Measurements from ENCODE around the gene EPHA1.
"Not testable (repeated sequence)": the region's sequence is repeated elsewhere in the genome, so short reads cannot be mapped to it uniquely, and the experiment has no call there.

EPHA1 gene

DNA sequence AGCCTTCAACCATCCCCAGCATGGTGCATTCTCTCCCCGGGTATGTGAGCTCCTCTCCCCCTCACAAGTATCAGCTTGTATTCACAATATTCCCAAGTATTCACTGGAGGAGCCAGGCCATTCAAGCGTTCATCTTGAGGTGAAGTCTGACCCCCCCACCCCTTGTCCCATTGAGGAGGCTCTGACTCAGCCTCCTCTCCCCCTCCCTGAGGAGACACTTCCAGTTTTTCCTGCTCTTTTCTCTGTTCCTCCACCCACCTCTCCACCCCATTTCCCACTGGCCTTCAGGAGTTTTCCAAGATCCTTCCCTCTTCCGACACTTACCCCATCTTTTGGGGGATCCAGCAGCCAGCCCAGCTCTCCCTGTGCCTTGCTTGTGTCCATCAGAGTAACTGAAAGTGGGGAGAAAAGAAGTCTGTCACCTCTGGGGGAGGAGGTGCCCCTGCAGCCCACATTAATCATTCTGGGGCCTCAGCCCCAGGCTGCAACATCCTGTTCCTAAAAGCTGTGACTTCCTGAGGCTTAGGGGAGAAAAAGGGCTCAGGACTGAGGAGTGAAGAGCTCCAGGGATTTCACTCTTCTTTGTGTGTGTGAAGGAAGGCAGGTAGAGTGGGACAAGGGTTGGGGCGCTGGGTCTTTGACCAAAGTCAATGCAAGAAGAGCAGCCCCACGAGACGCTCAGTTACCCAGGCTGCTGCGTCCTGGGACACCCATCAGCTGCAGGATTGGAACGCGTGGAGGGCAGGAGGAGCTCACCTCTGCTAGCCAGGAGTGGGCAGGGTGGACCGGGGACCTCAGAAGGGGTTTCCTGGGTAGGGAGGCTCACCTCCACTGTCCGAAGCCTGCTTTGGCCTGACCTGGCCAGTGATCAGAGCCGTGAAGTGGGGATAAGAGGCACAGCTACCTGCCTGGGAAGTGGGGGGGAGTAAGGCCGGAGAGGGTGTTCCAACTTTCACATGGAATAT lies 1.1 kb downstream of the EPHA1 start:
- in situ Hi-C loops (cut with MboI; ENCODE audit: low pct_unique_long_range_greater_than_20kb, low sequenced_read_pairs) = no loop called here
- peak; percentile 61 for DNase-seq

GRCh38 chr7:143406002-143406357 lies 2.7 kb downstream of the EPHA1 start:
- DNase-seq = no peak
- in situ Hi-C loops (cut with MboI; ENCODE audit: low pct_unique_long_range_greater_than_20kb, low sequenced_read_pairs) = no loop called here

DNA sequence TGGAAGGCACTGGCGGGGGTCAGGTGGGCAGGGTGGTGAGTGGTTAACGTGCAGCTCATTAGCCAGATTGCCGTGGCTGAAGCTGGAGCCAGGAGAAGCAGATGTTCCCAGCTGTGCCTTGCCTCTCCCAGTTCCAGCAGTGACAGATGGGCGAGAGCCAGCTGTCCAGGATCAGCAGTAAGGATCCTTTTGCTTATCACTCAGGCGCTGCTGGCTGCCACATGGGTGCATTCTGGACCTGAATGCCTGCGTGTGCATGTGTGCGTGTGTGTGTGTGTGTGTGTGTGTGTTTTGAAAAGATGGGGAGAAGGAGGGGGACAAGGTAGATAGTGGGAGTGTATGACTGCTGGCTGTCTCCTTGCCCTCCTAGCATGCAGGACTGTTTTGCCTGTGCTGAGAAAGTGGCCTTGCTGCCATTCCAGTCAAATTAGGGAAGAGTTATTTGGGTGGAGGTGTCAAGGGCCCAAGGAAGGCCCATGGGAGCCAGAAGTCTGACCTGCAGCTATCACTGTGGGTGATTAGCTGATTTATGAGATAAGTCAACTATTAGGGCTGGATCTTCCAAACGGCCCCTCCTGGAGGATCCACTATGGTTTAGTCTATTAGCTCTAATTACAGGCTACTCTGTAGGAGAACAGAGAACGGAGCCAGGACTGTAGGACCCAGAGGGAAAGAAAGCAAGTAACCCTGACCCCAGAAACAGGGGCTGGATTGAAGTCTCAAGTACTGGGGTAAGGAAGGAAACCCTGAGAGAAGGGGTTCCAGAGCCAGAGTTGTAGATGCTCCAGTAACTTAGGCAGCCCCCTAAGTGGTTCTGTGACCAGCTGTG lies 3.3 kb downstream of the EPHA1 start:
- no peak for DNase-seq
- in situ Hi-C loops (cut with MboI; ENCODE audit: low pct_unique_long_range_greater_than_20kb, low sequenced_read_pairs) = no loop called here

DNA sequence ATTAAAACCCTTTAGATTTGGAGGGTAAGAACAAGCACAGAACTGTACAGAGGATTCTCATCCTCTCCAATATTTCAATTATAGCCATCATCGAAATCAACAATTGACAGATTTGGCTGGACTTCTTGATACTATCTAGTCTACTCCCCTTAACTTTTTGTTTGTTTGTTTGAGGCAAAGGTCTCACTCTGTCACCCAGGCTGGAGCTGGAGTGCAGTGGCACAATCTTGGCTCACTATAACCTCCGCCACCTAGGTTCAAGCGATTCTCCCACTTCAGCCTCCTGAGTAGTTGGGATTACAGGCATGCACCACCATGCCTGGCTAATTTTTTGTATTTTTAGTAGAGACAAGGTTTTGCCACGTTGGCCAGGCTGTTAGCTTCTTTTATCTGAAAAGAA lies 6.4 kb downstream of the EPHA1 start:
- DNase-seq; in situ Hi-C loops (cut with MboI; ENCODE audit: low pct_unique_long_range_greater_than_20kb, low sequenced_read_pairs): not testable (repeated sequence)

GRCh38 chr7:143401265-143401664 lies 7.4 kb downstream of the EPHA1 start:
- in situ Hi-C loops (cut with MboI; ENCODE audit: low pct_unique_long_range_greater_than_20kb, low sequenced_read_pairs) = no loop called here
- no peak for DNase-seq

DNA sequence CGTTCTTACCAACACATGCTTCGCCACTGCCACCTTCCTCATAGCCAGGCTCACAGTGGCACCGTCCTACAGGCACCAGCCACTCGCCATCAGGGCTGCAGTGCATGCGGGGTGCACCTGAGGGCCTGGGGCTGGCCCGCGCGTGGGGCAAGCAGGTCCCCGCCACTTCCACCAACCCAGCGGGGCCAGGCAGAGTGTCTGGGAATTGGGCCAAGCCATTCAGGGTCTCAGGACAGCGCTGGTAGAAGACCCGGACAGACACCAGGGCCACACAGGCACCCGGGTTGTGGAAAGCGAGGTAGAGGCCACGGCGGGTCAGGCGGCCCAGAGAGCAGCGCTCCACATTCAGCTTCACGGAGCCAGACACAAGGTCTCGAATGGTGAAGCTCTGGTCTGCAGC lies 9.0 kb downstream of the EPHA1 start:
- DNase-seq = no peak
- in situ Hi-C loops (cut with MboI; ENCODE audit: low pct_unique_long_range_greater_than_20kb, low sequenced_read_pairs) = no loop called here

DNA sequence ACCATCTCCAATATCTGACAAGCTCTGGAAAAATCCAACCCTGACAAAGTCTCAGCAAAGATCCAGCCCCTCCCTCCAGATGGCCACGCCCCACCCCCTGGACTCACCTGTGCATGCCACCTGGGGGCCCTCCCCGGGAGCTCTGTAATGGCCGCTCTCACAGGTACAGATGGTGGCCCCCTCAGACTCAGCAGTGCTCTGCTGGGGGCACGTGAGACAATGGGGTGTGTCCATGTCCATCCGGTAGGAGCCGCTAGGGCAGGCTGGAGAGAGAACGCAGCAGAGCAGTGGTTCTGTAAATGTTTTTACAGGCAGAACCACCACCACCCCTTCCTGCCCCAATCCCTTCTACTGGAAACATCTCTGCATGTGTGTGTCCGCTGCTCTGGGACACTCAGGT lies 9.5 kb downstream of the EPHA1 start:
- in situ Hi-C loops (cut with MboI; ENCODE audit: low pct_unique_long_range_greater_than_20kb, low sequenced_read_pairs) = no loop called here
- DNase-seq = no peak

- no peak for DNase-seq
- in situ Hi-C loops (cut with MboI; ENCODE audit: low pct_unique_long_range_greater_than_20kb, low sequenced_read_pairs) = no loop called here
Measured at GRCh38 chr7:143398616-143399015, 10.0 kb downstream of the EPHA1 start.

DNA sequence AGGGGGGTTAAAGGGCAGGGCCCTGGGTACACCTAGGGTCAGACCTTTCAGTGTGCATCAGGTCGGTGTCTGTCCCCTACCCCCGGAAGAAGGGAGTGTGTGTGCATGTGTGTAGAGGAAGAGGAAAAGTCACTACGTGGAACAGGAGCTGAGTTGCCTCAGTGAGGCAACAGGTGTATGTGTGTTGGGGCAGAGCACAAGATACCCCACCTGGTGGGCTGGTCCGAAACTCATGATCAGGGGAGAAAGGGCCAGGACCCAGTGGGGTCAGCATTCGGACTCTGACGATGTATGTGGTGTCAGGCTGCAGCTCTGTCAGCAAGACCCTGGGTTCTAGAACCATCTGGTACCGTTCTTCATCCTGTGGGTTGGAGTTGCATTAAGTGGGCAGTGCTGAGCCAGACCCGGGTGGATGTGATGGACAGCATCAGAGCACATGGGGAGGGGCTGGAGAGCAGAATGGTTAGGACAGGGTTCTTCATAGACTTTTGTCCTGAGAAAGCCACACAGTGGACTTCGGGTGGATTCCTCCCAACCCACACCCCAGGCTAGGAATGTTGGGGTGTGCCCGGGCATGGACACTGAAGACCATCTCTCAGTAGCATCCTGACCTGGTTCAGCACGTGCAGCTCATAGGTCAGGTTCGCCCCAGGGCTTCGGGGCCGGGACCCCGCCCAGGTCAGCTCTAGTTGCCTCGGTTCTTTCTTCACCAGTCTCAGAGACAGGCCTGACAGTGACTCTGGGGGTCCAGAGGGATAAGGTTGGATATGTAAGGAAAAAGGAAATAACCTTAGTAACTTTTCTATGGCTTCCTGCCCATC lies 10.7 kb downstream of the EPHA1 start:
- DNase-seq = no peak
- in situ Hi-C loops (cut with MboI; ENCODE audit: low pct_unique_long_range_greater_than_20kb, low sequenced_read_pairs) = no loop called here

GRCh38 chr7:143396625-143397556 lies 11.8 kb downstream of the EPHA1 start:
- DNase-seq = no peak
- in situ Hi-C loops (cut with MboI; ENCODE audit: low pct_unique_long_range_greater_than_20kb, low sequenced_read_pairs) = no loop called here

GRCh38 chr7:143396182-143396581 lies 12.5 kb downstream of the EPHA1 start:
- in situ Hi-C loops (cut with MboI; ENCODE audit: low pct_unique_long_range_greater_than_20kb, low sequenced_read_pairs) = no loop called here
- DNase-seq = no peak

DNA sequence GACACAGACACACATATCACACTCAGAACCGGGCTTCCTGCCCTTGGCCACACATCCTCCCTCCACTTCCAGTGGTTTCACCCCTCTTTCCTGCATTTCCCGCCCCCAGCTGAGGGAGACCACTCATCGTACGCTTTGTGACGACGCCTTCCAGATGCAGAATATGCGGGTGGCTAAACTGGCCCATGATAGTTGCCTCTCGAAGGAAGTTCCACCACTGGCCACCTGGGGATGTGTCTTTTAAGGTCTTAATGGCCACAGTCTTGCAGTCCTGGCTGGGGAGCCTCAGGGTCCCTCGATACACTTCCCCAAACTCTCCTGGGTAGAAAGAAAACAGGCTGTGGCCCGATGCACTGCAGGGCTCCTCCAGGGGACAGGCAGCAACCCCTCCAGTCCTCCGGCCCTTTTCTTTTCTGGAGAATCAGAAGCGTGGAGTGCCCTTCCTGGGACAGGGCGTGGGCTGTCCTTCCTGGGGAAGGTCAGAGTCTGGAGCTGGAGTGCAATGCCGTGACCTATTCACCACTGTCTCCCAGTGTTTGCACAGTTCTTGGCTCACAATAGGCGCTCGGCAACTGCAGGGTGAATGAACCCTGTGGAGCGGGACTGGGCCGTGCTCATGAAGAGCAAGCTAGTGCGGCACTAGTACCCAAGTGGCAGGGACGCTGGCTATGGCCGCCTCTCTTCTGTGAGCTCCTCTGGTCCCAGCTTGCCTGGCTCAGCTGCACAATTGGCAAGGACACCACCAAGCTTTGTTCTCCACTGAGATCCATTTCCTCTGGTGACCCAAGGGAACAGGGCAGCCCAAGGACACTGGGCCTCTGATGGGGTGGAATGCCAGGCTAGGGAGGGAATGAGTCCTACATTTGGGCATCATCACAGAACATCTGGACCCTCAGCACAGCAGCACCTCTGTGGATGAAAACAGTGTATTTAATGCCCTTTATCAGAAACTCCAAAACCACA lies 13.2 kb downstream of the EPHA1 start:
- in situ Hi-C loops (cut with MboI; ENCODE audit: low pct_unique_long_range_greater_than_20kb, low sequenced_read_pairs) = no loop called here
- DNase-seq = peak; percentile 60

DNA sequence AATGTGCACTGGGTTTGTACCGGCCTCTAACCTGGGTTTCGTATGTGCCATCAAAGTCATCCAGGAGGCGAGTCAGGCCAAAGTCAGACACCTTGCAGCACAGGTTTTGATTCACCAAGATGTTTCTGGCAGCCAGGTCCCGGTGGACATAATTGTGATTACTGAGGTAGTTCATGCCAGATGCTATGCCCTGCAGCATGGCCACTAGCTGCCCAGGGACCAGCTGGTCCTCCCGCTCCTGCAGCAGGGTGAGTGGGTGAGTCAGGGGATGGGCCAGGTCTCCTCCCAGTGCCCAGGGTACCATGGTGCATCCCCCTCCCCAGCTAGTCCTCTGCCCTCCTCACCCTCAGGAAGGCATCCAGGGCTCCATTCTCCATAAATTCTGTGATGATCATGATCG lies 13.9 kb downstream of the EPHA1 start:
- in situ Hi-C loops (cut with MboI; ENCODE audit: low pct_unique_long_range_greater_than_20kb, low sequenced_read_pairs) = no loop called here
- no peak for DNase-seq

DNA sequence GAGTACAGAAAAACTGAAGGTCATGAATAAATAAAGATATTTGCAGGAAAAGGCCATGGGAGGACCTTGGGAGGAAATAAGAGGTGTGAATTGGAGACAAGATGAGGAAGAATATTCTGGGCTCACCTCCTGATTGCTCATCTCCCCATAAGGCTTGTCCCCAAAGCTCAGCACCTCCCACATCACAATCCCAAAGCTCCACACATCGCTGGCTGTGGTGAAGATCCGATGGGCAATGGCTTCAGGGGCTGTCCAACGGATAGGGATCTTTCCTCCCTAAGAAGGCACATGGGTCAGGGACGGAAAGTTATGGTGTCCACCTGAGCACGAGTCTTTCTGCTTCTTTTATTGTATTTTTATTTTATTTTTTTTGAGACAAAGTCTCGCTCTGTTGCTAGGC lies 14.6 kb downstream of the EPHA1 start:
- DNase-seq = no peak
- in situ Hi-C loops (cut with MboI; ENCODE audit: low pct_unique_long_range_greater_than_20kb, low sequenced_read_pairs) = no loop called here

- no peak for DNase-seq
- in situ Hi-C loops (cut with MboI; ENCODE audit: low pct_unique_long_range_greater_than_20kb, low sequenced_read_pairs) = no loop called here
Measured at GRCh38 chr7:143393267-143394041, 15.2 kb downstream of the EPHA1 start.

GRCh38 chr7:143392875-143393266 lies 15.8 kb downstream of the EPHA1 start:
- in situ Hi-C loops (cut with MboI; ENCODE audit: low pct_unique_long_range_greater_than_20kb, low sequenced_read_pairs) = no loop called here

DNA sequence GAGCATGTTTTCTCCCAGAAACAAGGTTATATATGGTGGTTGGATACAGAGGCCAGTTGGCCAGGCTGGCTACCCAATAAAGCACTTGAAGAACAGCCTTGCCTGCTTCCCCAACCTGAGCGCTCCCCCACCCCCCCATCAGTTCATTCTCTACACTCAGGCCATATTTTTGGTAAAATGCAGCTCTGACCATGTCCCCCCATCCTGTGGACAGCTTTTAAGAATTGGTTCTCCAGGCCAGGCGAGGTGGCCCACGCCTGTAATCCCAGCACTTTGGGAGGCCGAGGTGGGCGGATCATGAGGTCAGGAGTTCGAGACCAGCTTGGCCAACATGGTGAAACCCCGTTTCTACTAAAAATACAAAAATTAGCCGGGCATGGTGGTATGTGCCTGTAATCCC lies 16.2 kb downstream of the EPHA1 start:
- in situ Hi-C loops (cut with MboI; ENCODE audit: low pct_unique_long_range_greater_than_20kb, low sequenced_read_pairs) = not testable (repeated sequence)

More at GRCh38 chr7:143392875-143393266, 15.8 kb downstream of the EPHA1 start:
- no peak for DNase-seq

More for the DNA sequence above, 16.2 kb downstream of the EPHA1 start:
- DNase-seq = not testable (repeated sequence)

All from KBM-7 (cell line).